Muscle of arm (tissue), 12 donors: ENCODE data around the gene GOLIM4. TPM values are rescaled to one million over a fixed set of nuclear protein-coding genes. Genes with fewer than 3 reads are reported as not detected.
A peak's percentile ranks its signal among the peaks of the same experiment; 100 is the strongest.
"Not testable (repeated sequence)": the region's sequence is repeated elsewhere in the genome, so short reads cannot be mapped to it uniquely, and the experiment has no call there.

ENCODE experiments used
- DNase-seq: peaks from one replicate; pipeline ENCODE4 v3.0.0-alpha.2; 2013
- polyA plus RNA-seq, 12 donors: library from polyadenylated mRNA; unstranded; fragments of 120-200 nt; gene quantifications; one replicate each; pipeline ENCODE4 v1.2.1, GENCODE V29; 2013; ENCODE audit not compliant: insufficient read length in 12 of 12

The GOLIM4 gene
- polyA plus RNA-seq, 12 donors: 44.5 to 75.9 (median 51.1) TPM; not detected in 1

GRCh38 chr3:168048414-168049330 is 47.1 kb downstream of the GOLIM4 start:
- DNase-seq: no peak

GRCh38 chr3:168047936-168048335 is 47.8 kb downstream of the GOLIM4 start:
- no peak for DNase-seq

DNA sequence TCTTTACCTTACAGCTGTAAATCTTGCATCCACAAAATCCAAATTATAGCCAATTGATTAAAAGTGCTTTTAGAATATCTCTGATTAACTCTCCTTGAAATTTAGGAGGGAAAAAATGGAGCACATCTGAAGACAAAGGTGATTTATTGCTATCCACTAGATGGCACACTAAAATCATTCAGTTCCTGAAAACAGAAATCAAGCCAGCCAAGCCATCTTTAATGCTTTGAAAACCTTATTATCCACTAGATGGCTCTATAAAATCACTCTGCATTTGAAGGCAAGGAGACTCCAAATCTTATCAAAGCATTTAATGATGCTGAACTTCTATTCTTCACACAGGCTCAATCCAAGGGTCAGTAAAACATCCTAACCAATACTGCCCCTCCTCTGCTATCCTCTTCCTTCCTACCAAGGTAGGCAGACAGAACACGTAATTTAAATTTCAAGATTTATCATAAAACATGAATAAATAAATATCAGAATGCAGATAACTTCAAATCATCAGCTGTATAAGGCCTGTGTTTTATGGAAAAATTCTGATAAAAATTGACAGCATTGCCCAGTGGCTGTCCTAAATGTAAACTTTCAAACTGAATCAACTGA is 48.4 kb downstream of the GOLIM4 start:
- DNase-seq: peak; percentile 72

GRCh38 chr3:168044049-168044448 is 51.7 kb downstream of the GOLIM4 start:
- no peak for DNase-seq

- DNase-seq: no peak
Measured at GRCh38 chr3:168040607-168041208, 55.0 kb downstream of the GOLIM4 start.

GRCh38 chr3:168037020-168037419 is 58.7 kb downstream of the GOLIM4 start:
- no peak for DNase-seq

DNA sequence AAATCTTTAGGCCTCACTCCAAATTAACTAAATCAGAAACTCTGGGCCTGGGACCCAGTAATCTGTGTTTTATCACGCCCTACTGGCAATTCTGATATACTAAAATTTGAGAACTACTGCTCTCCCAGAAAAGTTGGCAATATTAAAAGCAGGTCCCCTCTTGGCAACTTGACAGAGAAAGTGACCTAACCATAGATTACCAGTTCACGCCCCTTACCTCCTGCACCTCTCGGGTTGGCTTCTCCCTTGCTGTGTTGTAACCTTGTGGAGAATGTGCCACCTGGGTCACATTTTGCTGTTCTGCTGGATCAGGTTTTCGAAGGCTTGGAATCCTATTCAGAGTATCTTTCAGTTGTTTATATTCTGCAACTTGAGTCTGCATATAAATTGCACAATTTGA is 59.1 kb downstream of the GOLIM4 start:
- no peak for DNase-seq

DNA sequence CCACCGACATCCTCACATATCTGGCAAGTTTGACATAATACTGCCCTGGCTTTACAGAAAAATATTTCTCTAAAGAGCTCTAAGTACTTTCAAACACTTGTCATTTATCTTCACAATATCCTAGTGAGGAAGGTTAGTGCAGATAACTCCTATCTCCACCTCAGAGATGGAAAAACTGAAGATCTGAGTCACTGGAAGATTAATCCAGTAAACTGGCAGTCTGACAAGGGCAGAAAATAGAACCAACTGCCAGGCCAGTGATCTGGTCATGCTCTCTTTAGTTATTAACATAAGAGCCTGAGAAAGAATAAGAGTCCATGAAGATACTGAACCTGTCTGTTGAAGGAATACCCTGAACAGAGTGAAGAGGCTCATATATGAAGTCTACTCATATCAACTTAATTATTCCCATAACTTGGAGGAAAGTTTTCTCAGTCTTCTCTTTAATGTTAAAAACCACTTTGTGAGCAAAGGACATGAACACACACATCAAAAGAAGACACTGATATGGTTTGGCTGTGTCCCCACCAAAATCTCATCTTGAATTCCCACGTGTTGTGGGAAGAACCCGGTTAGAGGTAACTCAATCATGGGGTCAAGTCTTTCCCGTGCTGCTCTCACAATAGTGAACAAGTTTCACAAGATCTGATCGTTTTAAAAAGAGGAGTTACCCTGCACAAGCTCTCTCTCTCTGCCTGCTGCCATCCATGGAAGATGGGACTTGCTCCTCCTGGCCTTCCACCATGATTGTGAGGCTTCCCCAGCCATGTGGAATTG is 61.4 kb downstream of the GOLIM4 start:
- DNase-seq: no peak

DNA sequence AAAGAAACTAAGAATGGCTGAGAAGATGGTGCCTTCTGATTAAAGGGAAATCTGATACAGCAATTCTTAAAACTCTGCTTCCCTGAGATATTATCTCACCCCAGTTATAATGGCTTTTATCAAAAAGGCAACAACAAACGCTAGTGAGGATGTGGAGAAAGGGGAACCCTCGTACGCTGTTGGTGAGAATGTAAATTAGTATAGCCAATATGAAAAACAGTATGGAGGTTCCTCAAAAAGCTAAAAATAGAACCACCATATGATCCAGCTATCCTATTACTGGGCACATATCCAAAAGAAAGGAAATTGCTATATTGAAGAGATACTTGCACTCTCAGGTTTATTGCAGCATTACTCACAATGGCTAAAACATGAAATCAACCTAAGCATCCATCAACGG is 65.1 kb downstream of the GOLIM4 start:
- DNase-seq: no peak

GRCh38 chr3:168029705-168030104 is 66.0 kb downstream of the GOLIM4 start:
- DNase-seq: no peak

DNA sequence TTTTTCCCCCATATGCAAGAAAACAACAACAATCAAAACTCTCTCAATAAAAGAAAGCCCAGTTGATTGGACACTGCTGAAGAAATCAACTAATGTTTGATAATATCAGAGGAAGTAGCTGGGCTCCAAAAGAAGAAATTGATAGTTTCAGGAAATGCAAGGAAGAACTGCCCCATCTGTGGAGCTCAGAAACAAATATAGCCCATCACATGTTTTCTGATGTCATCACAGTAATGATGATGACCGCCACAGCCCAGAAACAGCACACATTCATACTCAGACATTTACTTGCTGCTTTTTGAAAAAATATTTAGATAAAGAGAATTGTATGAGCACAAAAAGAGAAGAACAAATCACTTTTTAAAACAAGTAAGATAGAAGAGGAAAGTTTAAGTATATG is 67.6 kb downstream of the GOLIM4 start:
- no peak for DNase-seq

- DNase-seq: no peak
Measured at GRCh38 chr3:168026764-168027163, 69.0 kb downstream of the GOLIM4 start.

DNA sequence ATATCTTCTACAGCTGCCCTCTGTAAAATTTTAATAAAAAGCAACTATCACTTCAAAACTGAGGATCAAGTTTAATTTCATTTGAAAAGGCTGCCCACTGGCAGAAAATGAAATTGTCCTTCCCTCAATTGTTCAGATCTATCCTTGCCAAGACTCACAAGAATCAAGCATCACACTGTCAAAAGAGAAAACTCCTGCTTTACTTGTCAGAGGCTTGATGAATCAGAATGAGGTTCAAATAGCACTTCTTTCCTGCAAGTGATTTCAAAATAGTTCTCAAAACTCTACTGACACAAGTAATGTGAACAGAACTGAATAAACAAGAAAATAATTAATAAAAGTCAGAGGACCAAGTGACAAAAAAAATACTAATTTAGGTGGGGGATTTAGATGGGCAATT is 70.6 kb downstream of the GOLIM4 start:
- DNase-seq: no peak

DNA sequence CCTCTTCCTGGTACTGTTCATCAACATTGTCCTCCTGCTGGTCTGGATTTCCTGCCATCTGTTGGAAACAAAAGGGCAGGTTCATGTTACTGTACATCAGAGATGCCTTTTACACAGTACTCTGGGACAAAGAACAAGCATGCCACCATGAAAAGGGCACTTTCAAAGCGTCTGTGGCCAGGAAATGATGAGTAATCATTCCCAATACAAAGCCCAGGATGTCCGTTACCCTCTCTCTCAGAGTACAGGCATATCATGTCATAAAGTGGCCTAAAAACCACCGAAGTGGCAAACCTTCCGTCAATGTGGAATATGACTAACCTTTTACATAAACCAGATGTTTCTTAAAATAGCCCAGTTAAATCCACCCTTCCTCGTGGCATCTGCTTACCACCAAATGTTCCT is 71.2 kb downstream of the GOLIM4 start:
- DNase-seq: no peak

DNA sequence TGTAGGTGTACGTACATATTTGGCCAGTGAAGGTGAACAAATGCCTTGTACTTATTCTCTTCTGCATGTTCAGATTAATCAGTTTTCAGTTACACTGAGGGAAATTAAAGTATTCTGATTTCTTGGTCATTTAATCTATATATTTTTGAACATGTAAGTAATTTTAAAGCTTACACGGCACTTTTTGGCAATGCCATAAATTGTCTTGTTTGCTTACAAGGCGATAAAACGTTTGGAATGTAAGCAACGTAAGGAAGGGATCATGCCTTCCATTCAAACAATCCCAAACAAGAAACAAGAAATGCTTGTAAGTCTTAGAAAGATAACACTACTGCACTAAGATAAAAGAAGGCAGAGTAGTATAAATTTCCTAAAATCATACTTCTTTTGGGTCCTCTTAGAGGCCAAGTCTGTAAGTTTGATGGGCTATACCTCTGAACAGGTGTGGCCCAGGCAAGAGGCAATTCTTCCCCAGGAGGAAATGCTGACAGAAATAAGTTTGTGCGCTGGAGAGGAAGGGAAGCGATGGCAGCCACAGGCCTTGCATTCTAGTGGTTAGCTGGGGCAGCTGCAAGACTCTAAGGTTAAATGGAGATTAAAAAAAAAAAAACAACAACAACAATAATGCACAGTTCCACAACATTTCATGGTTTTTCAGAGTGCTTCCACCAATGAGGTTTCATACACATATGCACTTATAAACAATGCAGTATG is 73.8 kb downstream of the GOLIM4 start:
- DNase-seq: no peak

DNA sequence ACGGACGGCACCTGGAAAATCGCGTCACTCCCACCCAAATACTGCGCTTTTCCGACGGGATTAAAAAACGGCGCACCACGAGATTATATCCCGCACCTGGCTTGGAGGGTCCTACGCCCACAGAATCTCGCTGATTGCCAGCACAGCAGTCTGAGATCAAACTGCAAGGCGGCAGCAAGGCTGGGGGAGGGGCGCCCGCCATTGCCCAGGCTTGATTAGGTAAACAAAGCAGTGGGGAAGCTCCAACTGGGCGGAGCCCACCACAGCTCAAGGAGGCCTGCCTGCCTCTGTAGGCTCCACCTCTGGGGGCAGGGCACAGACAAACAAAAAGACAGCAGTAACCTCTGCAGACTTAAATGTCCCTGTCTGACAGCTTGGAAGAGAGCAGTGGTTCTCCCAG is 84.4 kb downstream of the GOLIM4 start:
- DNase-seq: not testable (repeated sequence)

DNA sequence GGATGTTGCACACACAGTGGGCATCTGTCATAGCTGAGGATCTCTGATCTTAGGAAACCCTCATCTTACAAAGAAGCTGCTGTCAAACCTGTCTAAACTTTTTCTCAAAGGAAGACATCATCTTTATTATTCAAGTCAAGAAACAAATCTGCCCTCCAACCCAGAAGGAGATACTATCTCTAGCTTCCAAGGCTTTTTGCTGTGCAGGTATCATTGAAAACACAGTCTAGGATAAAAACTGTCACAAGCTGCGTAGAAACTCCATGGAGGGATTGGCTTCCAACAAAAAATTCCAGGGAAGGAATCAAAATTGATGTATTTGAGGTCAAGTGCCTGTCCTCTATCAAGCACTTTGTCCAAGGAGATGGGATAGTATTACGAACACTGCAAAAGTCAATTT is 89.1 kb downstream of the GOLIM4 start:
- no peak for DNase-seq

DNA sequence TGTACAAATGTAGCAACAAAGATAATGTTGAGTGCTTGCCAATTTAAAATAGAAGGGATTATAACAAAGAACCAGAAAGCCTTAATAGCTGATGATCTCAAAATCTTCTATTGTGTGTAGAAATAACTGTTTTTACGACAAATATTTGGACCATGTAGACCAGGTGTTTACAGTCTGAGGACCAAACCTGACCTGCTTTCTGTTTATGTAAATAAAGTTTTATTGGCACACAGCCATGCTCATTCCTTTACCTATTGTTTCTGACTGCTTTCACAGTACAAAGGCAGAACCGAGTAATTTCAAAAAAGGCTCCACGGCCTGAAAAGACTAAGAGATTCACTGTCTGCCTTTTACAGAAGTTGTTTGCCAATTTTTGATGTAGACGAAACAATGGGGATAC is 91.8 kb downstream of the GOLIM4 start:
- DNase-seq: no peak

GRCh38 chr3:168002786-168003368 is 92.8 kb downstream of the GOLIM4 start:
- peak; percentile 18 for DNase-seq

DNA sequence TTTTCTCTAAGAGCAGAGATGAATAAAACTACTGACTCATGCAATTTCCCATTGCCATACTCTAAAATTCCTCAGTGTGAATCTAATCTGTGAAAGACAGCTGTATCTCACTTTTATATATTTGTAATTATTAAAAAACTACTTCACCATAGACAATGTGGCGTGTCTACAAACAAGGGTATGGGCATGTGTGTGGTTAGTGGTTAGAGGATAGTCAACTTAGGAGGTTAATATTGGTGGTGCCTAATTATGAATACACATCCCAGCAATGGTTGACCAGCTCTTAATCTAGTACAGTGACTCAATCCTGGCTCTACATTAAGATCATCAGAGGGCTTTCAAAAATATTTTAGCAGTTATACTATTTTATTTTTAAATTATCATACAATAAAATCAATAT is 94.5 kb downstream of the GOLIM4 start:
- DNase-seq: no peak

GRCh38 chr3:167998253-167998652 is 97.5 kb downstream of the GOLIM4 start:
- no peak for DNase-seq
